WTC11 (cell line): ENCODE measurements around the gene SEMA3C. TPM values are rescaled to one million over a fixed set of nuclear protein-coding genes. Genes with fewer than 3 reads are reported as not detected.
"Not testable (repeated sequence)": the region's sequence is repeated elsewhere in the genome, so short reads cannot be mapped to it uniquely, and the experiment has no call there.

Source experiments
- ATAC-seq: fragments of 200-7000 bp; cut with Tn5 transposase; 2 replicates; pipeline ENCODE4 v1.10.0; 2021; ENCODE audit warnings: mild to moderate bottlenecking, moderate library complexity
- CTCF ChIA-PET: fragments of 300-600 bp; sonication (Branson Sonifier 250); formaldehyde crosslinking; loops from one replicate; lab custom pipeline; 2021; ENCODE audit warnings: antibody characterized with exemption; lab: Charles Lee
- POLR2A ChIA-PET: fragments of 350-600 bp; sonication (Branson Sonifier 250); formaldehyde crosslinking; loops from one replicate; lab custom pipeline; 2021; ENCODE audit warnings: antibody characterized with exemption; lab: Charles Lee
- DNase-seq: peaks from one replicate; pipeline ENCODE4 v3.0.0; 2021; ENCODE audit warnings: low spot score
- H3K27ac Mint-ChIP-seq: 2 replicates; pipeline ENCODE4 v1.8.0; 2021; ENCODE audit warnings: mixed read lengths
- H3K27me3 Mint-ChIP-seq: 2 replicates; pipeline ENCODE4 v1.8.0; 2021; ENCODE audit warnings: low read depth, mild to moderate bottlenecking, moderate library complexity, mixed read lengths
- H3K36me3 Mint-ChIP-seq: 2 replicates; pipeline ENCODE4 v1.8.0; 2021; ENCODE audit warnings: mixed read lengths
- H3K4me1 Mint-ChIP-seq: 2 replicates; pipeline ENCODE4 v1.8.0; 2022; ENCODE audit warnings: mixed read lengths
- H3K4me3 Mint-ChIP-seq: 2 replicates; pipeline ENCODE4 v1.8.0; 2021; ENCODE audit warnings: mild to moderate bottlenecking, moderate library complexity, mixed read lengths
- H3K9me3 Mint-ChIP-seq: 2 replicates; pipeline ENCODE4 v1.8.0; 2021; ENCODE audit warnings: mixed read lengths
- CREB1 ChIP-seq: sonication (generic); formaldehyde crosslinking; IDR thresholded peaks from 2 replicates; pipeline ENCODE4 v1.8.0; 2023; ENCODE audit warnings: mild to moderate bottlenecking, missing genetic modification reagents
- CTCF ChIP-seq: fragments of 200-600 bp; IDR thresholded peaks from 2 replicates; pipeline ENCODE4 v1.8.0; 2022; ENCODE audit warnings: antibody characterized with exemption
- ETV6 ChIP-seq: sonication (generic); formaldehyde crosslinking; IDR thresholded peaks from 2 replicates; pipeline ENCODE4 v1.8.1; 2022; ENCODE audit warnings: mild to moderate bottlenecking, missing genetic modification reagents
- GABPB1 ChIP-seq: sonication (generic); formaldehyde crosslinking; IDR thresholded peaks from 2 replicates; pipeline ENCODE4 v1.8.1; 2023; ENCODE audit warnings: mild to moderate bottlenecking, missing genetic modification reagents
- GRHL2 ChIP-seq: fragments of 250-450 bp; sonication (Bioruptor Pico); IDR thresholded peaks from 2 replicates; pipeline ENCODE4 v1.8.0; 2022; ENCODE audit warnings: mild to moderate bottlenecking, moderate library complexity; ENCODE audit not compliant: insufficient replicate concordance, severe bottlenecking
- JAZF1 ChIP-seq: fragments of 250-450 bp; sonication (Bioruptor Pico); IDR thresholded peaks from 2 replicates; pipeline ENCODE4 v1.9.0; 2021; ENCODE audit warnings: moderate library complexity, mild to moderate bottlenecking, inconsistent platforms
- NFE2L1 ChIP-seq: sonication (generic); formaldehyde crosslinking; IDR thresholded peaks from 2 replicates; pipeline ENCODE4 v1.8.1; 2023; ENCODE audit warnings: missing genetic modification reagents
- NR1H2 ChIP-seq: sonication (generic); formaldehyde crosslinking; IDR thresholded peaks from 2 replicates; pipeline ENCODE4 v1.9.0; 2021; ENCODE audit warnings: mild to moderate bottlenecking, moderate library complexity, missing genetic modification reagents
- SMAD3 ChIP-seq: sonication (generic); formaldehyde crosslinking; IDR thresholded peaks from 2 replicates; pipeline ENCODE4 v1.8.0; 2022; ENCODE audit warnings: missing genetic modification reagents, mild to moderate bottlenecking, borderline replicate concordance
- SOX15 ChIP-seq: fragments of 250-450 bp; sonication (Bioruptor Pico); IDR thresholded peaks from 2 replicates; pipeline ENCODE4 v1.9.0; 2021; ENCODE audit warnings: mild to moderate bottlenecking
- SP1 ChIP-seq: sonication (generic); formaldehyde crosslinking; conservative IDR thresholded peaks from 2 replicates; pipeline ENCODE4 v1.8.1; 2022; ENCODE audit warnings: missing genetic modification reagents
- ZNF138 ChIP-seq: sonication (generic); formaldehyde crosslinking; conservative IDR thresholded peaks from 2 replicates; pipeline ENCODE4 v1.8.1; 2022; ENCODE audit warnings: mild to moderate bottlenecking, moderate library complexity, missing genetic modification reagents
- ZNF232 ChIP-seq: sonication (generic); formaldehyde crosslinking; IDR thresholded peaks from 2 replicates; pipeline ENCODE4 v1.8.0; 2022; ENCODE audit warnings: mild to moderate bottlenecking, missing genetic modification reagents
- ZNF263 ChIP-seq: sonication (generic); formaldehyde crosslinking; IDR thresholded peaks from 2 replicates; pipeline ENCODE4 v1.8.1; 2022; ENCODE audit warnings: low read depth, mild to moderate bottlenecking, moderate library complexity, missing genetic modification reagents
- ZNF396 ChIP-seq: fragments of 250-450 bp; sonication (Bioruptor Pico); IDR thresholded peaks from 2 replicates; pipeline ENCODE4 v1.8.0; 2021; ENCODE audit warnings: mild to moderate bottlenecking, moderate library complexity, borderline replicate concordance
- total RNA-seq: library from RNA; stranded (reverse); gene quantifications from 3 replicates; pipeline ENCODE4 v1.2.3, GENCODE V29; 2021
- TF ChIP-seq, protein P1 (sequence below): sonication (generic); formaldehyde crosslinking; IDR thresholded peaks from 2 replicates; pipeline ENCODE4 v1.8.1; 2023; ENCODE audit warnings: mild to moderate bottlenecking, moderate library complexity, missing genetic modification reagents
- TF ChIP-seq, protein P2 (sequence below): sonication (generic); formaldehyde crosslinking; IDR thresholded peaks from 2 replicates; pipeline ENCODE4 v1.8.0; 2022; ENCODE audit warnings: mild to moderate bottlenecking, missing genetic modification reagents

Gene SEMA3C
- total RNA-seq, 1 experiment from 2014 or later: 2.1 TPM

DNA sequence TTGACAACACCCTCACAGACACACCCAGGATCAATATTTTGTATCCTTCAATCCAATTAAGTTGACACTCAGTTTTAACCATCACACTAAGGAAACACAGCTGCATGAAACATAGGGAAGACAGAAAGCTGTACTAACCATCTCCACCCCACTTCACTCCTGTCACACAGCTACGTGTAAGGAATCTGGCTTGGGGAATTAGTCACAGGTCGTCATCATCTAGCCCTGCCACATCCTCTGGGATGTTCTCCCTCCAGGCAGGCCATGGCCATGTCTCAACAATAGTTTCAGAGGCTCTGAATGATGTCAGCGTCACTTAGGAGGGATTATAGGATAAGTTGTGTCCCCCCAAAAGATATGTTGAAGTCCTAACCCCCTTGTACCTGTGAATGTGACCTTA, 10.8 kb upstream of the SEMA3C start (continued):
- no peak for TF ChIP-seq ETV6
- TF ChIP-seq GABPB1 (CRISPR knock-in tag): no peak
- no peak for TF ChIP-seq ZNF138 (CRISPR knock-in tag)
- no peak for TF ChIP-seq NFE2L1 (CRISPR knock-in tag)
- TF ChIP-seq, protein P1, sequence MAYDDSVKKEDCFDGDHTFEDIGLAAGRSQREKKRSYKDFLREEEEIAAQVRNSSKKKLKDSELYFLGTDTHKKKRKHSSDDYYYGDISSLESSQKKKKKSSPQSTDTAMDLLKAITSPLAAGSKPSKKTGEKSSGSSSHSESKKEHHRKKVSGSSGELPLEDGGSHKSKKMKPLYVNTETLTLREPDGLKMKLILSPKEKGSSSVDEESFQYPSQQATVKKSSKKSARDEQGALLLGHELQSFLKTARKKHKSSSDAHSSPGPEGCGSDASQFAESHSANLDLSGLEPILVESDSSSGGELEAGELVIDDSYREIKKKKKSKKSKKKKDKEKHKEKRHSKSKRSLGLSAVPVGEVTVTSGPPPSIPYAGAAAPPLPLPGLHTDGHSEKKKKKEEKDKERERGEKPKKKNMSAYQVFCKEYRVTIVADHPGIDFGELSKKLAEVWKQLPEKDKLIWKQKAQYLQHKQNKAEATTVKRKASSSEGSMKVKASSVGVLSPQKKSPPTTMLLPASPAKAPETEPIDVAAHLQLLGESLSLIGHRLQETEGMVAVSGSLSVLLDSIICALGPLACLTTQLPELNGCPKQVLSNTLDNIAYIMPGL (CRISPR knock-in tag): no peak
- no peak for TF ChIP-seq ZNF396 (CRISPR knock-in tag)
- no peak for TF ChIP-seq NR1H2 (CRISPR knock-in tag)
- no peak for TF ChIP-seq CTCF
- TF ChIP-seq SOX15 (CRISPR knock-in tag): no peak
- TF ChIP-seq CREB1 (CRISPR knock-in tag): no peak

- H3K27ac Mint-ChIP-seq, H3K27me3 Mint-ChIP-seq, H3K9me3 Mint-ChIP-seq, H3K4me3 Mint-ChIP-seq, POLR2A ChIA-PET, ATAC-seq, DNase-seq, H3K36me3 Mint-ChIP-seq, CTCF ChIA-PET: not testable (repeated sequence)
- peaks cover 12% of the 10 kb centered on the region for H3K4me1 Mint-ChIP-seq
These were observed 8.1 kb upstream of the SEMA3C start for GRCh38 chr7:80926955-80927354.

GRCh38 chr7:80924090-80924489, 5.2 kb upstream of the SEMA3C start:
- Mint-ChIP-seq H3K36me3 (peaks cover 4% of the 10 kb centered on the region), H3K4me1 (peaks cover 27% of the 10 kb centered on the region), H3K9me3 (peaks cover 6% of the 10 kb centered on the region), H3K4me3 (no peak overlapping the region), H3K27me3 (peaks cover 7% of the 10 kb centered on the region), H3K27ac (no peak overlapping the region)
- no peak for TF ChIP-seq ZNF263 (CRISPR knock-in tag)
- TF ChIP-seq ZNF232: no peak
- TF ChIP-seq, protein P2, sequence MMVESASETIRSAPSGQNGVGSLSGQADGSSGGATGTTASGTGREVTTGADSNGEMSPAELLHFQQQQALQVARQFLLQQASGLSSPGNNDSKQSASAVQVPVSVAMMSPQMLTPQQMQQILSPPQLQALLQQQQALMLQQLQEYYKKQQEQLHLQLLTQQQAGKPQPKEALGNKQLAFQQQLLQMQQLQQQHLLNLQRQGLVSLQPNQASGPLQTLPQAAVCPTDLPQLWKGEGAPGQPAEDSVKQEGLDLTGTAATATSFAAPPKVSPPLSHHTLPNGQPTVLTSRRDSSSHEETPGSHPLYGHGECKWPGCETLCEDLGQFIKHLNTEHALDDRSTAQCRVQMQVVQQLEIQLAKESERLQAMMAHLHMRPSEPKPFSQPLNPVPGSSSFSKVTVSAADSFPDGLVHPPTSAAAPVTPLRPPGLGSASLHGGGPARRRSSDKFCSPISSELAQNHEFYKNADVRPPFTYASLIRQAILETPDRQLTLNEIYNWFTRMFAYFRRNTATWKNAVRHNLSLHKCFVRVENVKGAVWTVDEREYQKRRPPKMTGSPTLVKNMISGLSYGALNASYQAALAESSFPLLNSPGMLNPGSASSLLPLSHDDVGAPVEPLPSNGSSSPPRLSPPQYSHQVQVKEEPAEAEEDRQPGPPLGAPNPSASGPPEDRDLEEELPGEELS (CRISPR knock-in tag): no peak
- TF ChIP-seq GRHL2 (CRISPR knock-in tag): no peak
- TF ChIP-seq SP1: no peak
- TF ChIP-seq CTCF: no peak
- TF ChIP-seq JAZF1 (CRISPR knock-in tag): no peak
- no peak for TF ChIP-seq SMAD3 (CRISPR knock-in tag)
- DNase-seq (no peak), ATAC-seq (no peak)
- CTCF ChIA-PET: interaction anchor here (1.6 kb wide), 1 partner anchor 546 kb away, joined by 4 read pairs; no protein-coding TSS in a partner anchor
- POLR2A ChIA-PET: no interaction called here
